Stimulated activated CD8-positive, alpha-beta memory T cell treated with anti-CD3 and anti-CD28 coated beads, Interleukin-4, amount 100 ng/mL, for 4 hours (primary cell): ENCODE results near the gene LRRC56.
"Not testable (repeated sequence)": the region's sequence is repeated elsewhere in the genome, so short reads cannot be mapped to it uniquely, and the experiment has no call there.

Source experiments
- DNase-seq, 2 donors: peaks; one replicate each; pipeline ENCODE4 v3.0.0-alpha.2; 2020; ENCODE audit warnings: low read depth in 2 of 2, low spot score in 1 of 2

Gene LRRC56

DNA sequence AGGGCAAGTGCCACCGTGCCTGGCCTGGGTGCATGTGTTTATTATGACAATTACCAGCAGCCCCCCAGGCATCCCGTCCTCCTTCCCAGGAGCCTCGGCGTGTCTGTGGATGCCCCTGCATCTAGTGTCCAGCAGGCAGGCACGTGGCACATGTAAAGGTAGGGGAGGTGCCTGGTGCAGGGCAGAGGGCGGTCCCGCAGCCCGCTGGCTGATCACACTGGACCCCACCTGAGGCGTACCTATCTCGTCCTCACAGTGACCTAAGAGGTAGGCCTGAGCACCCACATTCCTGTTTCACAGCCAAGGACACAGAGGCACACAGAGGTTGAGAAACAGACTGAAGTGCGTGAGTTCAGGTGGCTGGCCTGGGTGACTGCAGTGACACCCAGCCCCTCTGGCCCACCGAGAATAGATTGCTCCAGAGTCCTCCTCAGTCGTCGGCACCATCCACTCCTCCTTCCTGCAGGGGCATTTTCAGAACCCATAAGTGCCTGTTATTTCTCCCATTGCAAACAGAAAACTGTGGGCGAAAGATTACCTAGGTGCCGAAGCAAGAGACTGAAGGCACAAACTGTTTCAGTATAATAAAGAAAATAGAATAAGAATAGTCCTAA, 35.9 kb downstream of the LRRC56 start:
- no peak for DNase-seq

DNA sequence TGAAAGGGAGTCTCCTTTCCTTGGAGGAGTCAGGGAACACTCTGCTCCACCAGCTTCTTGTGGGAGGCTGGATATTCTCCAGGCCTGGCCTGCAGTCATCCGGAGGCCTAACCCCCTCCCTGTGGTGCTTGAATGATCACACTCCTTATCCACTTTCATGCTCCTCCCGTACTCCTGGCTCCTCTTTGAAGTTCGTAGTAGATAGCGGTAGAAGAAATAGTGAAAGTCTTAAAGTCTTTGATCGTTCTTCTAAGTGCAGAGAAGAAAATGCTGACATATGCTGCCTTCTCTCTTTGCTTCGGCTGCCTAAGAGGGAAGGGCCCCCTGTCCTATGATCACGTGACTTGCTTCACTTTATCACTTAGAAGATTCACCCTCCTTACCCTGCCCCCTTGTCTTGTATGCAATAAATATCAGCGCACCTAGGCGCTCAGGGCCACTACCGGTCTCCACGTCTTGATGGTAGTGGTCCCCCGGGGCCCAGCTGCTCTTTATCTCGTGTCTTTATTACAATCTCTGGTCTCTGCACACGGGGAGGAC, 36.8 kb downstream of the LRRC56 start:
- DNase-seq, result not testable (repeated sequence)

DNA sequence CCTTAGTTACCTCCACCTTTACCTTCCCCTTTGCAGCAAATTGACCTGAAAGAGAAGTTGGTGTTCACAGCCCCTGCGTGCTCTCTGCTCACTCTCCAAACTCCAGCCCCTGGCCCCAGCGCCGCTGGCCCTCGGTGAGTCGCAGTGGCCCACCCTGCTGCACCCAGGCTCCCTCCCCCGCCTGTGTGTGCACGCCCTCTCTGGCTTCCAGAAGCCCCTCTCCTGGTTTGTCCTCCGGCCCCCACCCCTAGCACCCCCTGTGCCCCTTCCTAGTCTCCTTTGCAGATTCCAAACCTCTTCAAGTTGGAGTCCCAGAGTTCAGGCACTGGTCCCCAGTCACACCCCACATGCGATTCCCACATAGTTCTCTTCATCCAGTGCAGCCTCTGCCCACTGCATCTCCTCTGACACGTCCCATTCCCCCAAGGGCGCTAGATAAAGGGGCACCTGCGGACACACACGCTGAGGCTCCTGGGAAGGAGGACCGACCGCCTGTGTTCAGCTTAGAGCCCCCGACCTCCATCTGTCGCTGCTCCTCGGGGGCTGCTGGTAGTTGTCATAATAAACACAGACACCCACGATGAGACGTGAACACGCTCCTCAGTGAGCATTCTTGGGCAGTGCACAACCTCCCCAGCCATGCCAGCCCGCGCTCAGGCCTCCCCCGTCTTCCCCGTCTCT, 37.4 kb downstream of the LRRC56 start:
- DNase-seq, result no peak

DNA sequence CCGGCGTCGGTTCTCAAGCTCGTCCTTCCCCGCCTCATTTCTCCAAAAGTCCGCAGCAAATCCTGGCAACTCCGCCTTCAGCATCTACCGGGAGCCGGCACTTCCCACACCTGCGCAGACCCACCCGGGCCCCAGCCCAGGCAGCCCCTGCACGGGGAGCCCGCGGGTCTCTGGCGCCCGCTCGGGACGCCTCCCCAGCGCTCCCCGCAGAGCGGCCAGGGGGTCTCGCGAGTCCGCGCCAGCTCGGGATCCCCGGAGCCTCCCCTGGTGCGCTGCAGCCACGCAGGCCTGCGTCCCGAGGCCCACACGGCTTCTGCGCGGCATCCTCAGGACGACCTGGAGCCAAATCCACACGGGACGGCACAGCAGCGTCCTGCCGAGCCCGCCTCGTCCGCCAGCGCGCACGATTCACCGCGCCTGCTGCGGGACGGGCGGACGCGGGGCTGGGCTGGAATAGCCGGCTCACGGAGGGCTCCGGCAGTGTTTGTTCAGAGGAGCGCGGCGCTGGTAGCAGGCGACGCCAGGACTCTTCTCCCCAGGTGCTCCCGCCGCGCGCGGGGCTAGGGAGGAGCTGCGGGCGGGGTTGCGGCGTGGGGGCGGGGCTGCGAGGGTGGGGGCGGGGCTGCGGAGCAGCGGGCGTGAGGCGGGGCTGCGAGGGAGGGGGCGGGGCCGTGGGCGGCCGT, 38.1 kb downstream of the LRRC56 start:
- no peak for DNase-seq

DNA sequence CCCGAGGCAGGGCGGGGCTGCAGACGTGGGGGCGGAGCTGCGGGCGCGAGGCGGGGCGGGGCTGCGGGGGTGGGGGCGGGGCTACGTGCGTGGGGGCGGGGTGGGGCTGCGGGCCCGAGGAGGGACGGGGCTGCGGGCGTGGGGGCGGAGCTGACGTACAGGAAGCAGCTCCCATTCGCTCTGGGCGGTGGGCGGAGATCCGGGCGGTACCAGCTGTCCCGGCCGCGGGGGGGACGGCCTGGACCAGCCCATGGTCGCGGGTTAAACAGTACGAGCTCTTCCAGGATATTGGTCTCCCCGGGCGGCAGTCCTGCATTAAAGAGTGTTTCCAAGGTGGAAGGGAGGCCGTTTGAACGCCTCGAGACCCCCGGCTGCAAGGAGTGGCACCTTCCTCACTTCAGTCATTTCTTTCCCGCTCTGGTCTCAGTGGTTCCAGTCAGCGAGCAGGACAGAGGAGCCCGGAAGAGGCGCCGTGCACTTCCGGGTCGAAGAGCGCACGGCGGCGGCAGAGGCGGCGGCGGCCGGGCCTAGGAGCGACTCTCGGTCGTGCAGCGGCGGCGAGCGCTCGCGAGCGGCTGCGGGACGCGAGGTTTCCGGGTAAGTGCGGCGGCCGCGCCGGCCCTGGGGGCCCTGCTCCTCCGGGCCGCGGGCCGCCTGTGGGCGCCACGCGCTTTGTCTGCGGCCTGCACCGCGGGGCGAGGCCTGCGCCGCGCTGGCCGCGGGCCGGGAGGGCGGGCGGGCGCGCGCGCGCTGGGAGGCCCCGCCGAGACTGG, 38.9 kb downstream of the LRRC56 start, which contains the start of gene PHRF1:
TSS of gene PHRF1 (plus strand) at position 475 of the 773 bp plus-strand sequence. CDS start 5,043 bp downstream, outside the sequence.
- DNase-seq, result peak; percentile 91 to 96

DNA sequence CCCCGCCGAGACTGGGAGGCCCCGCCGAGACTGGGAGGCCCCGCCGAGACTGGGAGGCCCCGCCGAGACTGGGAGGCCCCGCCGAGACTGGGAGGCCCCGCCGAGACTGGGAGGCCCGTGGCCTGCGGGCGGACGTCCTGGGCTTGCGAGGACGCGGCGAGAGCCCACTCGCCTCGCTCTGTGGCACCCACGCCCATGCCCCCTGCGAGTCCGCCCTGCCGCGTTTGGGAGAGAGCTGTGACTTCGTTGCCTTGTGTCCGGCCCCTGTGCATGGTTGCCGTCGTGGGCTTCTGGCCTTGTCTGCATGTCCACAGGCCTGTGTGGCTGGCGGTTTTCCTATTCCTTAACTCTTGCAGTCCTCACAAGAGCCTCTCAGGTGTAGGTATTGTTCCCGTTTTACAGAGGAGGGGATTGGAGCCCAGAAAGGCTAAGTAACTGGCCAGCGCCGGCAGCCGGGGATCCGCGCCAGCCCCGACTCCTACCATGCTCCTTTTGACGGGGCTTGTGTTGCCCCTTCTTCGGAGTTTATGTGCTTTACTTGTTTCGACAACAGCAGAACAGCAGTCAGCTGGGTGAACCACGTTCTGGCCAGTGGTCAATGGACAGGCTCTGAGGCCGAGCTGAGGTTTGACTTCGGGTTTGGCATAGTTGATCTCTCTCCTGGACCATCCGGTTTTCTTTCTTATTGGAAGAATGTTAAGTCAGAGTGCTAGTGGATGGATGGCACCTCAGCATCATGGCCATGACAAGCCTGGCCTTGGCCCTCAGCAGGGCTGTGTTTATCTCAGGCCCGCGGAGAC, 39.7 kb downstream of the LRRC56 start:
- DNase-seq, result no peak

DNA sequence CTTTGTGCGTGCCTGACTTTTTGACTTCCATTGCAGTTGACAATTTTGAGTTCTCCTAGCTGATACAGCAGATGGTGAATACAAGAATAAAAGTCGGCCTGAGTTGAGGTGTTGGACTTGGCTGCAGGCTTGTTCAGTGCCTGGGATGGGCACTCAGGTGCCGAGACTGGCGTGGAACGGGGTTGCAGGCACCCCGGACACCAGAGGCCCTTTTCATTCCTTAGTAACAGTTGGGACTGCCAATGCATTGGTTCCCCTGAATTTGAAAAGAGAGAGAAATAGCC, 40.2 kb downstream of the LRRC56 start:
- DNase-seq, result no peak

DNA sequence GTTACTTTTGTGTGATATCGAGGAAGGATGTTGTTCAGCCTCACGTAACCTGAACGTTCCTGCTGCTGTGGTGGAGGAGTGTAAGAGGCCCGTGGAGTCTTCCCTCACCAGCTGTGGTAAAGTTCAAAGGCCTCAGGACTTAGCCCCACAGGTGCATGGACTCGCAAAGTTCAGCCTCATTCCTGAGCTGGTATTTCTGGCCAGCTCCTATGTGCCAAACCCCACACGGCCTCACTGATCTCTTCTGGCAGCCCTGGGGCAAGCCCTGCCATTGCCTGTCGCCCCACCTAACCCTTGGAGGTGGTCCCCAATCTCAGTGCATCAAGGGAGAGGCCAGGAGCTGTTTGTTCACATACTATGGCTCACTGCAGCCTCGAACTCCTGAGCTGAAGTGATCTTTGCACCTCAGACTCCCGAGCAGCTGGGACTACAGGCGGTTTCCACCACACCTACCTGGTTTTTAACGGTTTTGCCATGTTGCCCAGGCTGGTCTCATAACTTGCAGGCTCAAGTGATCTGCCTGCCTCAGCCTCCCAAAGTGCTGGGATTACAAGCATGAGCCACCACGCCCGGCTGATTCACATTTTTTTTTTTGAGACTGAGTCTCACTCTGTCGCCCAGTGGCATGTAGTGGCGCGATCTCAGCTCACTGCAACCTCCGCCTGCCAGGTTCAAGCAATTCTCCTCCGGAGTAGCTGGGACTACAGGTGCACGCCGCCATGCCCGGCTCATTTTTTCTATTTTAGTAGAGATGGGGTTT, 41.1 kb downstream of the LRRC56 start:
- no peak for DNase-seq

DNA sequence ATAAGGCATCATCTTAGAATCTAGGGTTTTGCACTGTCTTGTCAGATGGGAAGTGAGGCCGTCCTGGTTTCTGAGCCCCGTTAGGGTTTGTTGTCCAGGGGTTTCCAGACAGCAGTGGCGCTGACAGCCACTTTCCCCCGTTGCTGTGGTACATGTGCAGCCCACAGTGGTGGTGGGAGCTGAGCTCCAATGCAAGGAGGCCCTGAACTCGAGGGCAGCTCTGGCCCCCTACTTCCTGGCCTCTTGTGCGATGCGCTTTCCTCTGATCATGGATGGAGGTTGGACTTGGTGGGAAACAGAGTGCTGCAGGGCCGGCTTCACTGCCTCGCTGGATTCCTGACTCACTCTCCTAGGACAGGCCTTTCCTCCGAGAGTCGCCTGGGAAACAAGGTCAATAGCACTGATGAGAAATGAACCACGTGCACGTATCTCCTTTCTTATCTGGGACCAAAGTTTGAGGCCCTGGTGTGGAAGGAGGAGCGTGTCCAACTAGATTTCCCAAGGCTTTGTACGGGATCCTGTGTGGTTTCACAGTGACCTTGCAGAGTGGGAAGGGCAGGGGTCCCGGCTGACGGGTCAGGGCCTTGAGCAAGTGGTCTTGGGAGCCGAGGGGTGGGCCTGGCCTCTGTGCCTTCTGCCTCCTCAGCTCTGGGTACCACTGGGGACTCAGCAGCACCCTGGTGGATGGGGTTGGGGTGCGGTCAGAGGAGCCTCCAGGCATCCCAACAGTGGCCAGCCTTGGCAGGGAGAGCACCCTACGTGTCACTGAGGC, 42.7 kb downstream of the LRRC56 start:
- no peak for DNase-seq

DNA sequence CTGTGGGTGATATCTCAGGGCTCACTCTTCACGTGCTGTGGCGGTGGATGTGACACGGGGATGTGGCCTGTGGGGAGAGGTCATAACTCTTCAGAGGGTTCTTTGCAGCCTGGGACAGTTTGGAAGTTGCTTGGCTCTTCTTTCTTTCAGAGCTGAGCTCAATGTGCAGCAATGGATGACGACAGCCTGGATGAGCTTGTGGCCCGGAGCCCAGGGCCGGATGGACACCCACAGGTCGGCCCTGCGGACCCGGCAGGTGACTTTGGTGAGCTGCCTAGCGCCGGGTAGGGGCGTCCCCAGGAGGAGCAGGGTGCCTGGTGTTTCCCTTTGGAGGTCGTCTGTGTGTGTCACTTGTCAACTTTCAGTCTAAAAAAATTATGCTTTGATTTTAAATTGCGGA, 44.0 kb downstream of the LRRC56 start:
- DNase-seq, result no peak

DNA sequence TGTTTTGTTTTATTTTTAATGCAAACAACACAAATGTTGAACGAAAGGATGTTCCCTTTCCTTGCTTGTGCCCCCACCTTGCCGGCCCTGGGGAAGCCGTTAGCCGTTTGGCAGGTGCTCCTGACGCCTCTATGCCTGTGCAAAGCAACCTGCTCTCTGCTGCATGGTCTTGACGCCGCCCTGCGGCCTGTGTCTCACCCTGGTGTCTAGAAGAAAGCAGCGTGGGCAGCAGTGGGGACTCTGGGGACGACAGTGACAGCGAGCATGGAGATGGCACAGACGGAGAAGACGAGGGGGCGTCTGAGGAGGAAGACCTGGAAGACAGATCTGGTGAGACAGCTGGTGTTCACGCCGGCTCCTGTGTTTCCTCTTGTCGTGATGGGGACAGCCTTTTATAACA, 44.4 kb downstream of the LRRC56 start:
- no peak for DNase-seq

DNA sequence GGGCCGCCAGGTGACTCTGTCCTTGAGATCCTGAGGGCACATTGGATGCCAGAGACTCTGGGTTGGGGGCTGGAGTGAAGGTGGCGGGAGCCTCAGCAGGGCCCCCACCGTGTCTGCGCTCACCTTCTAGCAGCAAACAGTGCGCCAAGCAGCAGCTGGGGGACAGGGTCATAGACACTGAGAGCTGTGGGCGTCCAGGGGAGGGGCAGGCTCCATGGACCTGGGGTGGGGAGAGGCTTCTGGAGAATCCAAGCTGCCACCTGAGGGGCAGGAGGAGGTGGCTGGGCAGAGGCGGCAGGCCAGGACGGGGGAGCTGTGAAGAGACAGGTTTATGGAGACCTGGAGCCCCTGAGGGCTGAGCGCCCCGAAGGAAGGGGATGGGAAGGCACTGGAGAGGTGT, 47.0 kb downstream of the LRRC56 start:
- no peak for DNase-seq

DNA sequence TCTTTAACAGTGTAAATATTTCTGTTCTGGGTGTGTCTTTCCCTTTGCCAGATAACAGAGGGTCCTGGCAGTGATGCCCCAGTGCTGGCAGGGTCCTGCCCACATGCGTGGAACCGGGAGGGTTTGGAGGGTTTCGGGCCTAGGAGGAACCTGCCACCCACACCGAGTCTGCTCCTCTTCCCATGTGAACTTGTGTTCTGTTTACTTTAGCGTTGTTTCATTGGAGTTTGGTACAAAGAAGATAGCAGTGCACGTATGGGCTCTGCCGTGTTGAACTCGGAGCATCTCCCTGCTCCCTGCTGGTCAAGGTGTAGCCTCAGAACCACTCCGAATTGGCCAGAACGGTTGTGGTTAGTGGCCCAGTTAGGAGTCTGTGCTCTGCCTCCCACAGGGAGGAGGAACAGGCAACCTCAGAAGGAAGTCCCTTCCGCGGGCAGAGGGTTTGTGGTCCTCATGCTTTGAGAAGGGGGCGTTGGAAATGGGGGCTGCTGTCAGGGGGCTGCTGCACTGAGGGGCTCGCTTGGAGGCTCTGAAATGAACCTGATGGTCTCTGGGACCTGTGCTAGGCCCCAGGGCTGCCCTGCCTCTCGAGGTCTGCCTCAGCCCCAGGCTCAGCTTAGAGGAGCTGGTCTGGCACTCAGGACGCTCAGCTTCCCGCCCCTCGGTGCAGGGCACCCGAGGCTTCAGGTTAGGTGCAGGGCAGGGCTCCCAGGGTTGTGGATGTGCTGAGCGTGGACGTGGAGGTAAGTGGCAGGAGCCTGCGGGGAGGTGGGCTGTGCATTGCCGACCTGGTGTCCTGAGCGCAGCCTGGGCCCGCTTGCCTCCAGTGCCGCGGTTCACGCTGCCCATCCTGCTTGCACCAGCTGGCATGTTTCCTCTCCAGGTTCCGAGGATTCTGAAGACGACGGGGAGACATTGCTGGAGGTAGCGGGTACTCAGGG, 49.3 kb downstream of the LRRC56 start:
- no peak for DNase-seq

DNA sequence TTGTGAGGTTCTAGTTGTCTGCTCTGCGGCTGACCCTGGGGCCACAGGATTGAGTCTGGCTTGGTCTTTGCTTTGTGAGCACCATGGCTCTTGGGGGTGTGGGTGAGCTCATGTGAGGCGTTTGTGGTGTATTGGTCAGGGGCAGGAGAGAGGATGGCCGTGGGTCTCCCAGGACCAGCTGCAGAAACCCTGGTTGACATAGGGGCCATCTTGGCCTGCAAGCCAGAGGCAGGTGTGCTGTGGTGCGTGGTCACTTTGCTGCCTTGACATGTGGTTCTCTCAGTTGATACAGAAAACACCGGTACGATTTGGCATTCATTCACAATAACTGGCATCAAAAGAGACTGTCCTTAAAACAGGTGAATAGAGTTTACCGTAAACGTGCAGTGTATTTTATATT, 50.2 kb downstream of the LRRC56 start:
- no peak for DNase-seq

DNA sequence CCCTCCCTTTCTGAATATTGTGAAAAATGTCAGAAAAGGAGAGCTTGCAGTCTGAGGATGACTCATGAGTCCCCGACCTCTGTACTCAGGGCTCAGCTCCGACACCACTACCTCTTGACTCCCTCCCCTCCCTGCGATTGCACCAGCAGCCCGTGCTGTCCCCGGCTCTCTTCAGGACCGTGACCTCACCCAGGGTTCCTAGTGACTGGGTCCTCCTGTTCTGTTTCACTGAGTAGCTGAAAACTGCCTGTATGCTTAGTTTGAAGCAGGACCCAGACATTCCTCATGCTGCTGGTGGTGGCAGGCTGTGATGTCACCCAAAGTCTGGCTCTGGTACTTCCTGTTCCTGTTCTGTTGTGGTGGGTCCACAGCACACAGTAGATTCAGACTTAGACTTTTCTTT, 50.7 kb downstream of the LRRC56 start:
- peak; percentile 24 to 63 for DNase-seq

DNA sequence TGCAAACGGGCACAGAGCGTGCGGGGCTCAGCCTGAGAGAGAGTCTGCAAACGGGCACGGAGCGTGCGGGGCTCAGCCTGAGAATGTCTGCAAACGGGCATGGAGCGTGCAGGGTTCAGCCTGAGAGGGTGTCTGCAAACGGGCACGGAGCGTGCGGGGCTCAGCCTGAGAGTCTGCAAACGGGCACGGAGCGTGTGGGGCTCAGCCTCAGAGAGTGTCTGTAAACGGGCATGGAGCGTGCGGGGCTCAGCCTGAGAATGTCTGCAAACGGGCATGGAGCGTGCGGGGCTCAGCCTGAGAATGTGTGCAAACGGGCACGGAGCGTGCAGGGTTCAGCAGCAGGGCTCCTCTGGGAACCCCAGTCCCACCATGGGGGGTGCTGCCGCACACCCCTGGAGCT, 52.5 kb downstream of the LRRC56 start:
- no peak for DNase-seq

DNA sequence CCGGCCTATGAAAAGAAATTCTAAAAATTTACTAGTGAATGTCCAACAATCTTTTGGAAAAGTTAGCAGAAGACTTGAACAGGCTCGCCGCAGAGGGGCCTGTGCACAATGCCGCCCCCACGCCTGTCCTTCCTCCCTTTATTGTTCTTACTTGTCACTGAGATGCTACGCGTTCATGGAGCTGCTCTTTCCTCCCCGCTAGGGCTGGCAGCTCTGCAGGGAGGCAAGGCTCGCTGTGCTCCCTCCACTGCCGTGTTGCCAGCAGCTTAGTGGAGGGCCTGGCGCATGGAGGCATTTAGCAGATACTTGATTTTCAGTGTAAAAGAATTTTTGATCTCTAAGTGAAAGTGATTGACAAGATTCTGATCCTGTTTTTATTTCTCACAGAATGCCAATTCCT, 53.7 kb downstream of the LRRC56 start:
- DNase-seq, result no peak

DNA sequence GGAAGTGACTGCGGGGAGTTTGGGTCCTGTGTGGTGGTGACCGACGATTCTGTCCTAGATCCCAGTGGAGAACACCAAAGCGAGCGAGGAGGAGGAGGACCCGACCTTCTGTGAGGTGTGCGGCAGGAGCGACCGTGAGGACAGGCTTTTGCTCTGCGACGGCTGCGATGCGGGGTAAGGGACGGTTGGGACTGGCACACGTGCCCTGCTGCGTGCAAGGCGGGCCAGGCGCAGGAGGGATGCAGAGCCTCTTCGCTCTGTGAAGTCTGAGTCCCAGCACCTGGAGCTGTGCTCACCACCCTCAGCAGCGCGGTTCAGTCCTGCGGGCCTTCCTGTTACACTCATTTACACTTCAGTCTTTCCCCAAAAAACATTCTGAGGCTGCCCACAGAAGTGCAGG, 55.2 kb downstream of the LRRC56 start:
- no peak for DNase-seq
